Stimulated activated CD4-positive, alpha-beta T cell treated with anti-CD3 and anti-CD28 coated beads, TNF-alpha, amount 100 ng/mL, for 24 hours (primary cell): ENCODE results near the gene S100PBP.

Source experiments
- DNase-seq, 3 experiments: peaks; one replicate each; pipeline ENCODE4 v3.0.0-alpha.2; 2020; ENCODE audit warnings: low read depth in 3 of 3

S100PBP gene

GRCh38 chr1:32817159-32817814 lies at the start of gene S100PBP, which contains the start of gene YARS1:
Gene S100PBP, plus strand, starts transcription at chr1:32817653. Its CDS starts 8,447 bp downstream, at chr1:32826100.
Gene YARS1, minus strand, starts transcription at chr1:32817358. Its CDS starts 114 bp downstream, at chr1:32817244.
- peak; percentile 100 for DNase-seq

DNA sequence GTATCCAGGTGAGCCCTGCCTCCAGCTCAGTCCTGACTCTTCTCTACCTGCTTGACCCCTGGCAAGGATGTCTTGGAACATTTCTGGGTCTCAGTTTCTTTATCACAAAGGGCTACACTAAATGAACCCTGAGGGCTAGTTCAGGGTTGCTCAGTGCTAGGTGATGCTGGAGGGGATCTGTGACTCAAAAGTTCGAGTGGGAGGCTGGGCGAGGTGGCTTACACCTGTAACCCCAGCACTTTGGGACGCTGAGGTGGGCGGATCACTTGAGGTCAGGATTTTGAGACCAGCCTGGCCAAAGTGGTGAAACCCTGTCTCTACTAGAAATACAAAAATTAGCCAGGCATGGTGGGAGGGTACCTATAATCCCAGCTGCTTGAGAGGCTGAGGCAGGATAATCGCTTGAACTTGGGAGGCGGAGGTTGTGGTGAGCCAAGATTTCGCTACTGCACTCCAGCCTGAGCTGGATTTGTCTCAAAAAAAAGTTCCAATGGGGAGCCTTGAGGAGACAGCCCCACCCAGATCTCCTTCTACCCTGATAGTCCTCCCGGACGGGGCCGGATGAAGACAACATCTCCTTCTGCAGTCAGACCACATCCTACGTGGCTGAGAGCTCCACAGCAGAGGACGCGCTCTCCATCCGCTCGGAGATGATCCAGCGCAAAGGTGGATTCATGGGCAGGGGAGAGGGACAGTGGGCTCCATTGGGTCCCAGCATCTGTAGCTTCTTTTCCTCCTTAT lies 49.2 kb upstream of the S100PBP start:
- DNase-seq = no peak

- no peak for DNase-seq
Observed at GRCh38 chr1:32769524-32770220, 47.8 kb upstream of the S100PBP start.

- no peak for DNase-seq
Observed at GRCh38 chr1:32770221-32770731, 47.2 kb upstream of the S100PBP start.

- DNase-seq = no peak
Observed at GRCh38 chr1:32770741-32771548, 46.5 kb upstream of the S100PBP start.

- no peak for DNase-seq
Observed at GRCh38 chr1:32771561-32772280, 45.7 kb upstream of the S100PBP start.

DNA sequence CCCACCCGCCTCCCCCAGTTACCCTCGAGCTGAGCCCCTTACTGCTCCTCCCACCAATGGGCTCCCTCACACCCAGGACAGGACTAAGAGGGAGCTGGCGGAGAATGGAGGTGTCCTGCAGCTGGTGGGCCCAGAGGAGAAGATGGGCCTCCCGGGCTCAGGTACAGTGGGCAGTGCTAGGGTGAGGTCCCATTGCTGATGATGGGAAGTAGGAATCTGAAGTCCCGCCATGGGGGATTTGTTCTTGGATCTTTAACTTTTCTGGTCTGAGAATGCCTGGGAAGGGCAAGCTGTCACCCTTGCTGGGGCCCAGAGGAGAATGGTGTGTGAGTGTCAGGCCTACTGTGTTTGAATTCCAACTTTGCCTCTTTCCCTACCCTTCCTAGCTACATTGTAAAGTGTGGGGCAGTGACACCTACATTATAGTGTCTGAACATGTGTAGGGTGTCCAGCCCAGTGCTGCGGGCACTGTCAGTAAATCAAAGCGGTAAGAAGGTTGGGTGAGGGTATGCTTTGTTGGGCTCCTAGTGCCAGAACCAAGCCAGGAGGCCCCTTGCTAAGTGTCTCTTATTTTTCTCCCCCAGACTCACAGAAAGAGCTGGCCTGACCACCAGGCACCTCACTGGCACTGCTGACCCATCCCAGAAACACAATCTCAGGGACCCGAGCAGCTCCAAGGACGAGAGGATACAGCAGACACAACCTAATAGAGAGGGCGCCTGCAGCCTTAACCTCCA lies 45.0 kb upstream of the S100PBP start:
- DNase-seq = no peak

- peak; percentile 43 to 74 (median 59) for DNase-seq
Observed at GRCh38 chr1:32773018-32773763, 44.3 kb upstream of the S100PBP start.

- no peak for DNase-seq
Observed at GRCh38 chr1:32773764-32774463, 43.5 kb upstream of the S100PBP start.

DNA sequence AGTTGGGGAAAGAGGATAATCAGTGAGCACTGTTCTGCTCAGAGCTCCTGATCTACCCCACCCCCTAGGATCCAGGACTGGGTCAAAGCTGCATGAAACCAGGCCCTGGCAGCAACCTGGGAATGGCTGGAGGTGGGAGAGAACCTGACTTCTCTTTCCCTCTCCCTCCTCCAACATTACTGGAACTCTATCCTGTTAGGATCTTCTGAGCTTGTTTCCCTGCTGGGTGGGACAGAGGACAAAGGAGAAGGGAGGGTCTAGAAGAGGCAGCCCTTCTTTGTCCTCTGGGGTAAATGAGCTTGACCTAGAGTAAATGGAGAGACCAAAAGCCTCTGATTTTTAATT lies 43.0 kb upstream of the S100PBP start:
- no peak for DNase-seq

DNA sequence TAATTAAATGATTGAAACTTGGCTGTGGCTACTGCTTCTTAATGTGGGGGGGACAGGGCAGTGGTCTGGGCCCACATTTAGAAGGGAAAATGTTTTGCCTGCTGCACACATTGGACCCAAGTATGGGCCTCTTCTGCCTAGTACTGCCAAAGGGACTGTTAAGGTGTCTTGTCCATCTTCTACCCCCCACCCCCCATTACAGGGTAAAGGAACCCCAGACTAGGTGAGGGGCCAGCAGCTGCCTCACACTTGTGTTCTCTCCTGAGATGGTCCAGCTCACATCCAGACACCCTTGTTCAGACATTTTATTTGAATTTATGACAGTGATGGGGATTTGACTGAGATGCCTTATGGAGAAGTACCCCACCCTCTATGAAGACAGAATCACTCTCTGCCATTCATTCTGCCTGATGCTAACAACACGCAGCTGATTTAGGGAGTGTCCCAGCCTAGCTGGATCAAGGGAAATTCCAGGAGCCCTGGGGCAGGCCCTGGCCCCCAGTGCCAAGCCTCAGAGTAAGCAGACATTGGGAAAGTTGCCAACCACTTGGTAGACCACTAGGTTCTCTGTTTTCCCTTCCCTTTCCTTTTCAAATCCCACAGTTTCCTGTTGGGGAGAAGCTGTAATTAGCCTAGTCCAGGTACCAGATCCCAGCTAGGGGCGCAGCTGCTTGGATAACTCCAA lies 42.4 kb upstream of the S100PBP start:
- DNase-seq = no peak

GRCh38 chr1:32775640-32776337 lies 41.7 kb upstream of the S100PBP start:
- no peak for DNase-seq

GRCh38 chr1:32779242-32779641 lies 38.2 kb upstream of the S100PBP start:
- no peak for DNase-seq

GRCh38 chr1:32780005-32780404 lies 37.4 kb upstream of the S100PBP start:
- no peak for DNase-seq

- no peak for DNase-seq
Observed at GRCh38 chr1:32780628-32781234, 36.7 kb upstream of the S100PBP start.

DNA sequence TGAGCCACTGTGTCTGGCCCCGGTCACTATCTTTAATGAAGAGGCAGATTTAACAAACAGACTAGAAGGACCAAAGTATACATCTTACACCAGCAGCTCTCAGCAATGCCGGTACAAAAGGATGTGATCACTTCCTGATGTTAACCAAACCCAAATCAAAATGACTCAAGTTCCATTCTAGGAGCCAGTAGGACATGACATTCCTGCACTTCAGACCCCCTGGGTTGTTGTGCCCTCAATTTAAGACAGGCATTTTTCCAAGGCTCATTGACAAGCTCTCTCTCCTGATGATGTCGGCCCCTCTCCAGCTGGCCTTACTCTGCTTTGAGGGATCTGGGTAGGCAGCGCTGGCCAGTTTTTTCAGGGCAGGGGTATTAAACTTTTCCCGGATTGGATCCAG lies 35.4 kb upstream of the S100PBP start:
- DNase-seq = no peak

GRCh38 chr1:32783851-32784250 lies 33.6 kb upstream of the S100PBP start:
- no peak for DNase-seq
